ENCODE data around the gene OCA2. TPM values are rescaled to one million over a fixed set of nuclear protein-coding genes. Genes with fewer than 3 reads are reported as not detected.

The OCA2 gene
- total and polyA plus RNA-seq, 7 donors, result 0.36 to 0.41 TPM; not detected in 5

- Histone ChIP-seq H3K9me3 (no peaks in the 10 kb centered on the region), H3K27ac (no peak overlapping the region), H3K27me3 (peaks cover 0 to 7% (median 7%) of the 10 kb centered on the region in 3 donors), H3K36me3 (peaks cover 28 to 63% (median 52%) of the 10 kb centered on the region in 4 donors), H3K4me3 (no peak overlapping the region), H3K4me1 (peaks cover 0 to 7% (median 7%) of the 10 kb centered on the region in 4 donors)
- TF ChIP-seq POLR2AphosphoS5 (IDR thresholded peaks at IDR 0.05), result no peak
- TF ChIP-seq EP300 (IDR thresholded peaks at IDR 0.05), result no peak
- TF ChIP-seq CTCF (IDR thresholded peaks at IDR 0.05), result no peak
- no peak for TF ChIP-seq POLR2A (IDR thresholded peaks at IDR 0.05)
- peak; percentile 52 for DNase-seq
- intact Hi-C loops (cut with DNase I), result no loop called here
- WGBS, 2 donors, result 96% methylated on average over 20 of the region's 20 CpGs
Observed at GRCh38 chr15:28112101-28112760, 13.1 kb upstream of the OCA2 start.

- Histone ChIP-seq H3K27me3 (peaks cover 2 to 14% (median 13%) of the 10 kb centered on the region in 3 donors), H3K4me3 (no peak overlapping the region), H3K36me3 (peaks cover 28 to 56% (median 45%) of the 10 kb centered on the region in 4 donors), H3K4me1 (peaks cover 0 to 14% (median 14%) of the 10 kb centered on the region in 4 donors), H3K9me3 (no peaks in the 10 kb centered on the region), H3K27ac (no peak overlapping the region)
- TF ChIP-seq POLR2AphosphoS5 (IDR thresholded peaks at IDR 0.05) (no peak), CTCF (IDR thresholded peaks at IDR 0.05) (no peak), EP300 (IDR thresholded peaks at IDR 0.05) (no peak), POLR2A (IDR thresholded peaks at IDR 0.05) (no peak)
- peak; percentile 43 for DNase-seq
- intact Hi-C loops (cut with DNase I), result no loop called here
- 91 to 95% methylated on average over 26 of the region's 26 CpGs for WGBS, 2 donors
Observed at GRCh38 chr15:28111543-28111942, 12.4 kb upstream of the OCA2 start.

DNA sequence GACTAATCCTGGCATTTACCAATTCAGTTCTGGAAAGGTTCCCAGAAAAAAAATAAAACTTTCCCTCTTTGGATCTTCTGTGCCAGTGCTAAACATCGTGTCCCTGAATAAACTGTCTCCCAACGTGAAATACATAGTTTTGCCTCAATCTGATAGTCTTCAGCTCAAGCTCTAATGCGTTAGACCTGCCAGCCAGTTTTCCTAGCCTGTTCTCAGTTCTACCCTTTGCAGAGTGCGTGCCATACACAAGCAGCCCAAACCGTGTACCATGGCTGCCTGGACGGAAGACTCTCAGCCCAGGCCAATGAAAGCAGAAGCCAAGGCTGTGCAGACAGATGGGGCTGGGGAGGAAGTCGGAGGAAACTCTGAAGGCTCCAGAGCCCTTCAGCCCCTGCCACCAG, 11.4 kb upstream of the OCA2 start:
- H3K27ac ChIP-seq, result peak overlapping the region in 1 of 4 donors; percentile 66
- H3K4me3 ChIP-seq, result no peak overlapping the region
- TF ChIP-seq EP300 (IDR thresholded peaks at IDR 0.05) (no peak), POLR2A (IDR thresholded peaks at IDR 0.05) (no peak), POLR2AphosphoS5 (IDR thresholded peaks at IDR 0.05) (no peak), CTCF (IDR thresholded peaks at IDR 0.05) (no peak)
- H3K36me3 ChIP-seq, result peaks cover 22 to 46% (median 38%) of the 10 kb centered on the region in 4 donors
- WGBS, 2 donors, result 79 to 80% methylated on average over 7 of the region's 7 CpGs
- peaks cover 0 to 19% (median 18%) of the 10 kb centered on the region in 4 donors for H3K4me1 ChIP-seq
- no peaks in the 10 kb centered on the region for H3K9me3 ChIP-seq
- peaks cover 6 to 24% (median 22%) of the 10 kb centered on the region in 3 donors for H3K27me3 ChIP-seq
- intact Hi-C loops (cut with DNase I), result no loop called here
- DNase-seq, result peak; percentile 43

- intact Hi-C loops (cut with DNase I), result no loop called here
- H3K27ac ChIP-seq, result peak overlapping the region in 1 of 4 donors; percentile 66
- H3K4me3 ChIP-seq, result no peak overlapping the region
- no peak for TF ChIP-seq POLR2A (IDR thresholded peaks at IDR 0.05)
- H3K27me3 ChIP-seq, result peaks cover 6 to 31% (median 29%) of the 10 kb centered on the region in 3 donors
- H3K36me3 ChIP-seq, result peaks cover 22 to 39% (median 36%) of the 10 kb centered on the region in 4 donors
- H3K4me1 ChIP-seq, result peaks cover 0 to 19% (median 18%) of the 10 kb centered on the region in 4 donors
- no peaks in the 10 kb centered on the region for H3K9me3 ChIP-seq
- DNase-seq, result peak; percentile 47
- 92 to 93% methylated on average over 25 of the region's 25 CpGs for WGBS, 2 donors
Observed at GRCh38 chr15:28109626-28110455, 10.7 kb upstream of the OCA2 start.

GRCh38 chr15:28107904-28108275, 8.8 kb upstream of the OCA2 start:
- Histone ChIP-seq H3K9me3 (no peaks in the 10 kb centered on the region), H3K27me3 (peaks cover 6 to 47% (median 34%) of the 10 kb centered on the region in 3 donors), H3K4me1 (peaks cover 0 to 19% (median 18%) of the 10 kb centered on the region in 4 donors), H3K4me3 (peak overlapping the region in 1 of 4 donors; percentile 55), H3K36me3 (peaks cover 5 to 20% (median 17%) of the 10 kb centered on the region in 4 donors), H3K27ac (no peak overlapping the region)
- 37 to 61% methylated on average over 8 of the region's 8 CpGs for WGBS, 2 donors
- DNase-seq, result no peak
- intact Hi-C loops (cut with DNase I), result no loop called here
- TF ChIP-seq EP300 (IDR thresholded peaks at IDR 0.05) (no peak), POLR2A (IDR thresholded peaks at IDR 0.05) (no peak), CTCF (IDR thresholded peaks at IDR 0.05) (no peak), POLR2AphosphoS5 (IDR thresholded peaks at IDR 0.05) (no peak)
